HG03432 (cell line): Measurements from ENCODE around the gene CROCC2.

Experiments
- ATAC-seq: cut with Tn5 transposase; IDR thresholded peaks from one replicate; pipeline ENCODE4 v1.9.1; 2021; ENCODE audit warnings: mild to moderate bottlenecking, moderate library complexity; ENCODE audit not compliant: unreplicated experiment

CROCC2 gene

DNA sequence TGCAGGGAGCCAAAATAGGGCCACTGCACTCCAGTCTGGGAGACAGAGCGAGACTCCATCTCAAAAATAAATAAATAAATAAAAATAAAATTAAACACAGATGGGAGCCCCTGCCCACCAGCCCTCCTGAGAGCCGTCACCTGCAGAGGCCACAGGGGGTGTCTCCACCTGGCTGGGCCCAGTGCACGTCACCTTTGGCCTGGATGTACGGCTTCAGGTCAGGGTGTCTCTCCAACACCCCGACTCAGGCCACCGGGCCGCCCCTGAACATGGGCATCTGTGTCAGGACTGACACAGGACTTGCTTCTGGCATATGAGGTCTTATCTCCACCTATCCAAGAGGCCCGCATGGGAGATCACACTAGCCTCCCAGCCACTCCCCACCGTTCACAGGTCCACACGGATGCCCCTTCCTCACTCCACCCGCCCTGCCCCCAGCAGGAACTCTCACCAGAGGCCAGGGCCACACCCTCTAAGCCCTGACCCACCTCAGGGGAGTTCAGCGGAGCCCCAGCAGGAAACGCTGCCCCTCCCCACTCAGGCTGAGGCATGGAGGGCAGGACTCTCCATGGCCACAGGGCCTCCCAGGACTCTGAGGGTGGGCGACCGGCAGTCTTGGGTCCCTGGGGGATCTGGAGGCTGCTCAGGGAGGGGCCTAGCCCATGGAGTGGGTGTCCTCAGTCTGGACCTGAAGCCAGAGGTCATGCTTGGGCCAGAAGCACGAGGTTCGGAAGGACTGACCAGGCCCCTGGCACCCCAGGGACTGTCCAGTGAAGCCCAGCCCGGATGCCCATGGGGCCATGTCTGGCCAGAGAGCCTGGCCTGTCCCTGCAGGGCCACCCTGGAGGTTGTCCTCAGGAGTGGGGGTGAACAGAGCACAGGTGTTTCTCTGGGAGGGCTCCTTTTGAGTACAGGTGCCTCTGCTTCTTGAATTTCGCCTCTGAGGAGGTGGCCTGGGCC is 1.6 kb upstream of the CROCC2 start:
- no peak for ATAC-seq

DNA sequence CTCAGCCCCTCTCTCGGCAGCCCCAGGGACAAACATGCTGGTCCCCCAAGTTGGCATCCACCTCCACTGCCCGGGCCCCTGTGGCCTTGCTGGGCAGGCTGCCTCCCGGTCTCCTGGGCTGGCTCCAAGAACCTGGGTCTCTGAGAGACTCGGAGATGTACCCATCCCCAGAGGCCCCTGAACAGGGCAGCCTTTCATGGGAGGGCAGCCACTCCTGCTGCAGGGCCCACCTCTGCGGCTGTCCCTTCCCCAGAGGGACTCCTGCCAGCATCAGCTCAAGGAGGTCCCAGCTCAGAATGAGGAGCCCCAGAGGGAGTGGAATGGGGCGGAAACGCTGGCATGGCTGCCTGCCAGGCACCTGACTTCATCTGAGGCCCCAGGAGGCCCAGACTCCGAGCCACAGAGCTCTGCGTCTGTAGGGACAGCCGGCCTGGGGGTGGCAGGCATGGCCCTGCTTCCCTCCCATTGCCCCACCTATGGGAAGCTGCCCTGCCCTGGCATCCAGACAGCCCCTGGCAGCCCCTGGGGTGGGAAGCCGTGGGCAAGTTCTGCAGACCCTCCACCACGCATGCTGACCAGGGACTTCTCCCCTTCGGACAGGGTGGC is 857 bp upstream of the CROCC2 start:
- no peak for ATAC-seq

DNA sequence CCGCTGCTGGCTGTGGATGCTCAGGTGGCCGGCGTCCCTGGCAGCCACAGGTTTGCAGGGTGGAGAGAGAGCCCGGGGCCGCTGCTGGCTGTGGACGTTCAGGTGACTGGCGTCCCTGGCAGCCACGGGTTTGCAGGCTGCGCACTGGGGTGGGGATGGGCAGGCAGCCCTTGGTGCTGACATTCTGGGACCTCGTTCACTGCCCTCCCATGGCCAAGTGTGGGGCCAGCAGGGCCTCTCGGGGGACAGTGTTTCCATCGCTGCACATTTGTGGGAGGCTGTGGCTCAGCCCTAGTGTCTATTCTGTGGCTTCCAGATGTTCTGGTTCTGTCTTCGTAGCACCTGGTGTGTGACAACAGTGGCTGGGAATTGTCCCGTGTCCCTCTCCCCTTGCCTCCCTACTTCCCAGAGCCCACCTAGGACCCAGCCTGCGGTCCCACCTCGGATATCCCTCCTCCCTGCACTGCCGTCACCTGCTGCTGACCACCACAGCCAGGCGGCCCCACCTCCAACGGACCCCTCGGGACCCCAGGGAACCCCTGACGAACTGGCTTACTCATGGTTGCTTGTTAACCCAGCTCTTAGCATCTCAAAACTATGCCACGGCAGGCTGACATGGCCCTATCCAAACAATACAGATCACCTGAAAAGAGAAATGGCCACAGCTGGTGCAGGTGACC is 915 bp downstream of the CROCC2 start:
- no peak for ATAC-seq

DNA sequence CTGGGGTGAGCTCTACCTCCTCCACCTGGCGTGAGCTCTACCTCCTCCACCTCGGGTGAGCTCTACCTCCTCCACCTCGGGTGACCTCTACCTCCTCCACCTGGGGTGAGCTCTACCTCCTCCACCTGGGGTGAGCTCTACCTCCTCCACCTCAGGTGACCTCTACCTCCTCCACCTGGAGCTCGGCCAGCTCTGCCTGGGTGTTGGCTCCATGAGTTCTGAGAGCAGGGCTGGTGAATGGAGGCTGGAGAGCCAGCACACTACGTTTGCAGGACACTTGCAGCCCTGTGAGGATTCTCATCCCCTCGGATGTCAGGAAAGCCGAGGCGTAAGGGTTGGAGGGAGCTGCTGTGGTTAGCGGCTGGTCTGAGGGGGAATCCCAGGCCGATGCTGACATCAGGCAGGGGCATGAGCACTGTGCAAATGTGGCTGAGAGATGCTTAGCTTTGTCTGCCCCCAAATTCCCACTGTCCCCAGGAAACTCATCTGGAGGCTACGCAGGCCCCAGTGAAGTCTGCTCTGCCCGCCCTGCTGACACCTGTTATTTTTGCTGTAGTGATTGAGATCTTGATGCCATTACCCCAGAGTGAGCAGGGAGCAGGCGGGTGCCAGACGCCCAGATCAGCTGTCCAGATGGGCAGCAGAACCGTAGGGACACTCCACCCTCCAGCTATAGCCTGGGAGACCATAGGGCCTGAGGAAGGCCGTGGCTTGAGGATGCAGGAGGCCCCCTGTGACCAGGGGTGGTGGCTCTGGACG is 3.3 kb downstream of the CROCC2 start:
- ATAC-seq: no peak

DNA sequence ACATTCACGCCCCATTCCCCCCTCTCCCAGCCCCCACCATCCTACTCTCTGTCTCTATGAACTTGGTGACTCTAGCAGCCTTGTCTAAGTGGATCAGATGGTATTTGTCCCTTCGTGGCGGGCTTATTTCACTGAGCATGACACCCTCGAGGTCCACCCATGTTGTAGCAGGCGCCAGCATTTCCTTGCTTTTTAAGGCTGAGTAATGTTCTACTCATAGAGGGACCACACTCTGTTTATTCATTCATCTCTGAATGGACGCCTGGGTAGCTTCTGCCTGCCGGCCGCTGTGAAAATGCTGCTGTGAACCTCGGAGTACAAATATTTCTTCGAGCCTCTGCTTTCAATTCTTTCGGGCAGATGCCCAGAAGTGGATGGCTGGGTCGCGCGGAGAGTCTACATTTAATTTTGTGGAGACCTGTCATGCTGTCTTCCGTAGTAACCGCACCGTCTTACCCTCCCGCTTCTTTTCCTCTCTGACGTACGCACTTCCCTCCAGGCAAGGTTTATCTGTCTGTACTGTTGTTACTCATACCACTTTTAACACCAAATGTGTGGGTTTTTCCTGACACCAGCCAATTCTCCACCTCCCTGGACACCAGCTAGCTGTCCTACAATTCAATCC is 5.6 kb downstream of the CROCC2 start:
- ATAC-seq: no peak

DNA sequence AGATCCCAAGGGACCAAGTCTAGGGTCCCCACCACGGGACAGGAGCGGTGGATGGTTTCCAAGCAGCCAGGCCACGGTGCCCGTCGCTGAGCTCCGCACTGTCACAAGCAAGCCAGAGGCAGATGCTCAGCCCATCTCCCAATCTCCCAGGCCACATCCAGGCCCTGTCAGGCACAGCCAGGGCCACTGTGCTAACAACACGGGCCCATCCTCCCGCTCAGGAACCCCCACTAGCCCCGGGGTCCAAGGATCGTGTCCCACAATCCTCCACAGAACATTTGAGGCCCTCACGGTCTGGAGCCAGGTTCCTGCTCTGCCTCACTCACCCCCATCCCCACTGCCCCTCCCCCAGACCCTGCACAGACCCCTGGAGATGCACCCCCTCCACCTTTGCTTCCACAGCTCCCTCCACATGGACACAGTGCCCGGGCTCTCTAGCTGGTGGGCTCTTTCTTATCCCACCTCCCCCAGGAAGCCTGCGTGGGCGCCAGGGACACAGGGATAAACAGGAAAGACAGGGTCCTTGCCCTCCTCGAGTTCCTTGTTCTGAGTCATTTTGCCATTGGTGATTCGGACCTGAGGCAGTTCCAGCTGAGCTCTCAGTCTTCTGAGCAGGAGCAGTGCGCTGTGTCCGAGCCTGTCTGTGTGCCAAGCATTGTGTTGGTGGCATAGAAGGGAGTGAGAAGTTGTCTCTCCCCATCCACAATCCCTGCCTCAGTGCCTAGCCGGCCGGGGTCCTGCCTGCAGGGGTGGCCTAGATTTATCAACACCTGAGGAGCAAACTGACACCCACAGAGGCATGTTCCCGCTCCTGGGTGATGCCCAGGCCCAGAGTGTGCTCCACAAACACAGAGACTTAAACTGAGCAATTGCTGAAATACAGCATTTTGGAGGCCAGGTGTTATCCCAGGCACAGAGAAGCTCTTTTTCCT is 7.0 kb downstream of the CROCC2 start:
- no peak for ATAC-seq

DNA sequence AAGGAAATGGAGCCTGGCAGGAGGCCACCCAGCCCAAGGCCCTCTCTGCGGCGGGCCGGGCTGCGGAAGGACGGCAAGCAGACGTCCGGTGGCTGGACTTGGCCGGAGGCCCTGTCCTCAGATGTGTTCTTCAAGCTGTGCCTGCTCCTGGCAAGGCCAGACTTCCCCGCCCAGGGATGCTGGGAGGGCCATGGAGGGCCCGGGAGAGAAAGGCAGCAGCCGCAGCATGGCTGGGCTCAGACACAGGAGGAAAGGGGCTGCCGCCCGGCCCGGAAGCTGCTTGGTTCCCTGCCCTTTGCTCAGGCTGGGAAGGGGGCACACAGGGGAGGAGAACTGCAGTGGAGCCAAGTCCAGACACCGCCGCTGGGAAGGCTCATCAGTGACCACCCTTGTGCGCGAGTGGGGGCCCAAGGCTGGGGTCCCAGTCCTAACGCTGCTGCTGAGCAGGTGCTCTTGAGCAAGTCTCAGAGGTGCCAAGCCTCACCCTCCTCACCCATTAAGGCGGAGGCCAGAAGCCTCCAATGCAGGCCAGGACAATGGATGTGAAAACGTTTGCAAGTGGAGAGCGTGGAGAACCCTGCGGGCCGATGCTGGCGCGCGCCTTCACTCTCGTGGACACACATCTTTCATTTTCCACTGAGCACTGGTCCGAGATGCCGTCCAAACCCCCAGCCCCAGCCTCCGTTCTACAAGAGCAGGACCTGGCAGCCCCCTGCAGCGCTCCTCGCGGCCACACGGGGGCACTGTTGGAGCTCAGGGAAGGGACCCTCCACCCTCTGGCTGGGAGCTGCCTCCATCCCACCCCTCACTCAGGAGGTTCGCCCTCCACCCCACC is 7.9 kb downstream of the CROCC2 start:
- ATAC-seq: no peak

DNA sequence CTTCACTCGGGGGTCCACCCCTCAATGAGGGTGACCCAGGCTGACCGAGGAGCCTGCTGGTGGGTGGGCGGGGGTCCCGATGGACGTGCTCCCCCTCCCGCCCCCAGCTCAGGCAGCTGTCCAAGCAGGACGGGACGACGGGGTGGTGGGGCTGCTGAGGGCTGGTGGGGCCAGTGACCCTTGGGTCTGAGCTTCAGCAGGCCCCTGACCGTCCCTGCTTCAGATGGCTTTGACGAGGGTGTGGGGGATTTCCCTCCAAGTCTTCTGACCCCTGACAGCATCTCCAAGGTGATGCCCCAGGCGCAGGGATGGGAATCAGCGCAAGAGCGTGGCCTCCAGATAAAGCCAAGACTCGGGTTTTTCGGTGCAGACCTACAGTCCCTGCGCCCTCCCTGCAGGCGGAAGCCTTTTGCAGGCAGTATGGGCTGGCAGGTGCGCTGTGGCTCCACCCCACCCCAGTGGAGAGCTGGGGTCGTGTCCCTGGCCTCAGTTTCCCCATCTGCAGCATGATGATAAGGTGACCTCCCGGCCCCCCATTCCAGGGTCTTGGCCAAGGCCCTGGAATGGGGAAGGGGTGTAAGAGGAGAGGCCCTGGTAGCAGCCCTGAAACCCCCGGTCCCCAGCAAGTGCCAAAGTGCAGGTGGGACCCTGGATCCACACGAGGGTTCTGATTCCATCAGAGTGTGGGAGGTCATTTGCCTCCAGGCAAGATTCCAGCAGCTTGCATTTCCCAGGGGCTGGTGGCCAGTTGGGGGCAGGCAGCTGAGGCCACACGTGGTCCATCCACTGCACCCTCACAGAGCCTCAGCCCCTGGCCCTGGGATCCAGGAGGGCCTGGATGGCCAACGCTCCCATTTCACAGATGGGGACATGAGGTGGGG is 8.7 kb downstream of the CROCC2 start:
- ATAC-seq: no peak

DNA sequence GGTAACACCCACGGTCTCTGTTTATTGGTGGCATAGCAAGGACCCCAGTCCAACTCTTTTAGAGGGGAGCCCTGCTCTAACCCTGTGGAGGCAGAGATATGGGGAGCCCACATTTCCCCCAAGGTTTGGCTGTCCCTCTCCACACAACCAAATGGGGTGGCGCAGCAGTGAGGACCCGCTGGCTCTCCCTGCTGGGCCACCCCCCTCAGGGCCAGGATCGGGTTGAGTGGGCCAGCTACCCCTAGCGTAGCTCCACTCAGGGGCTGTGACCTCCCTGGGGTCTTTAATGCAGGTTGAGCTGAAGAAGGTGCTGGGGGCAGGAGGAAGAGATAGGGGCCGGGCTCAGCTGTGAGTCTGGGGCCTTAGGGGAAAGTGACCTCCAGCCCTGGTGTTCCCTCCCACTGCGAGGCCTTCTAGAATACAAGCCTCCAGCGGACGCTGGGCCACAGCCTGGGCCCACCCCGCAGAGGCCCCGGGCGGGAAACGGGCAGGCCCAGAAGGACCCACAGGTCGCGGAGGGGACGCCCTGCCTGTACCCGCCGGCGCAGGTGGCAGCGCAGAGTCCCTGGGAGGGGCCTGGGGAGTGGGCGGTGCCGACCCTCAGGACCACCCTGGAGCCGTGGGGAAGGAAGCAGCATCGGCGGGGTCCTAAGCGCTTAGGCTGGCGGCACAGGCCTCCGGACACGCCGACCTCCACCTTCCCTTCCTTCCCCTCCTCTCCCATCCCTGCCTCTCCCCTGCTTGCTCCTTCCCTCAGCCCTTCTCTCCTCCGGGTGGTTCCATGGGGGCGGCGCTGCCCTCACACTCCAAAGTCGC is 9.6 kb downstream of the CROCC2 start:
- no peak for ATAC-seq

DNA sequence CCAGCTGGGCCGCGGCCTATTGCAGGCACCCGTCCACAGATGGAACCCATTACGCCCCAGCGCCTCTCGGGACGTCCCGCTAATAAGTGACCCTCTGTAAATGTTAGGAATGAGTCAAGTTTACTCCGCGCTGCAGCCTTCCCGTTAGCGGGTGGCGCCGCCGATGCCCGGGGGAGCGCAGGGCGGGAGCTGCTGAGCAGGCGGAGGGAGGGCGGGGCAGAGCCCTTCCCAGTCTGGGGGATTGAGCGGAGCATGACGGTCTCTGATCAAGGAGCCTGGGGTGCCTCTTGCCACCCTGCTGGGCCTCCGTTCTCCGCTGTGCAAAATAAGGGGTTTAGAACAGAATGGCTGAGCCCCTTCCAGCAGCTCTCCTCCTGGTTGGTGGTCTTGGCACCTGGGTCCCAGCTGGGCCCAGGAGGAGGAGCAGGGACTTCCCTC is 10.5 kb downstream of the CROCC2 start:
- ATAC-seq: no peak

DNA sequence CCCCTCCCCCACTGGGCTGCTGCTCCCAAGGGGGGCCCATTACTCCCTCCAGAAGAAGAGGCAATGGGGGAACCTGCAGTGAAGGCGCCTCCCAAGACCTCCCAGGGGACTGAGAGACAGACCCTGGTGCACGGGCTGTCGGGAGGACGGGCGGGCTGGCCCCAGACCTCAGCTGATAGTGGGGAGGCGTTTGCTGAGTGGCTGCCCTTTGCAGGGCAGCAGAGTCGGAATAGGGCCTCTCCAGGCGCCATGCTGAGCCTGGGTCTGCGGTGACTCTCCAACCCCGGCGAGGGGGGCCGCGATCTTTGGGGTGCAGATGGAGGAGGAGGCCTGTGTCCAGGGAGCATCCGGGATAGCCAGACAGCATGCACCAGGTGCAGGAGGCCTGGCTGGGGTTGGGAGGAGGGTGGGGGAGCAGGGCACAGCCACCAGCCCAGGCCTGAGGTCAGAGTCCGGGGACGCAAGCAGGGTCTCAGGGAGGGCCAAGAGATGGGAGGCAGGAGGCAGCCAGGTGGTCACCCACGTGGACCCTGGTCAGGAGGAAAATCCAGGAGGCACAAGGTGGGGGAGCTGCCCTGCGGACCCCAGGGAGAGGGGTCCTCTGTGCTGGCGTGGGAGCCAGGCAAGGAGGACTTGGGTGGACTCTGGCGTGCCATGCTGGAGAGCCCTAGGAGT is 11.0 kb downstream of the CROCC2 start:
- no peak for ATAC-seq

DNA sequence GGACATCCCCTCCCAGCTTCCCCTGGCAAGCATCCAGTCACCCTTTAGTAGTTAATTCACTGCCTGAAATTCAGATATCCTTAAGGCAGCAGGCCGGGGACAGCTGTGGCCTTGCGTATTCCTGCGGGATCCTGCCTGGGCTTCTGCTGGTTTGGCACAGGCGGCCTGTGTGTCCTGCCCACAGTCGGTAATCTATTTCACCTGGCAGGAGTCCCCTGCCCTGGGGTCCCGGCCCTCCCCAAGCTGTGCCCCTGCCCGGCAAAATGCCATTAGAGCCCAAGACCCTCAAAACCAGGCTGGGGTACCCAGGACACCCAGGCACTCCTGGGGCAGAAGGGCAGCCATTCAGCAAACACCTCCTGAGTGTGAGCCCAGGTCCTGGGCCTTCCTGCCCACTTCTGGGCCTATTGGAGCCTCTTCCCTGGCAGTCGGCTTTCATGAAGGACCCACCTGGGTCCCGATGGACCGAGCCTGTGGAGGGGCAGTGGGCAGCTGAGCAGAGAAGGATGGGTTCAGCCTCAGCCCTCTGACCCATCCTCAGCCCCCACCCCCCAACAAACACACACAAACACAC is 11.6 kb downstream of the CROCC2 start:
- no peak for ATAC-seq

DNA sequence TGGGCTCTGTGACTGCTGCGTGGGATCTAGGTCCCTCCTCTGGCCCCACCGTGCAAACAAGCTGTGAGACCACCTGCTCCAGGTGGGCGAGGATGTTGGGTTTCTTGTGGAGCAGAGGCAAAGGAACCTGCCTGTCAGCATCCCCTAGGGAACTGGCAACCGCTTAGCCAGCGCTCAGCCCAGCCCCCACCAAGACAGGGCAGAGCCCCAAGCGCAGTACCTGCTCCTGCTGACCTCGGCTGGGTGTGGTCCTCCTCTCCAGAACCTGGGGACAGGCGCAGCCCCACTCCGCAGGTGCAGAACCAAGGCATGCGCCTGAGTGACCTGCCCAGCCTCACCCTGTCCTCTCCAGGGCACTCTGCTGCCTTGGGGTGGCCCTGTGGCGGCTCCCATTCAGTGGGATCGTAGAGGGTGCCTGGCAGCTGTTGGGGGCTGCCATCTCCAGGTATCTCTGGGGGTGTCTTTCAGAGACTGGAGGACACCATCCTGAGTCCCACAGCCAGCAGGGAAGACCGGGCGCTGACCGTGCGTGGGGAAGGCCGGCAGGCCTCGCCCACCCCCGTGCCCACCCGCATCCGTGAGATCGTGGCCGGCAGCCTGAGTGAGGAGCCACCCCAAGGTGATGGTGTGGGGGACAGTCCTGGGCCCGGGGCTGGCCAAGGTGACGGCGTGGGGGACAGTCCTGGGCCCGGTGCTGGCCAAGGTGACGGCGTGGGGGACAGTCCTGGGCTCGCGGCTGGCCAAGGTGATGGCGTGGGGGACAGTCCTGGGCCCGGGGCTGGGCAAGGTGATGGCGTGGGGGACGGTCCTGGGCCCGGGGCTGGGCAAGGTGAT is 12.3 kb downstream of the CROCC2 start:
- ATAC-seq: no peak

DNA sequence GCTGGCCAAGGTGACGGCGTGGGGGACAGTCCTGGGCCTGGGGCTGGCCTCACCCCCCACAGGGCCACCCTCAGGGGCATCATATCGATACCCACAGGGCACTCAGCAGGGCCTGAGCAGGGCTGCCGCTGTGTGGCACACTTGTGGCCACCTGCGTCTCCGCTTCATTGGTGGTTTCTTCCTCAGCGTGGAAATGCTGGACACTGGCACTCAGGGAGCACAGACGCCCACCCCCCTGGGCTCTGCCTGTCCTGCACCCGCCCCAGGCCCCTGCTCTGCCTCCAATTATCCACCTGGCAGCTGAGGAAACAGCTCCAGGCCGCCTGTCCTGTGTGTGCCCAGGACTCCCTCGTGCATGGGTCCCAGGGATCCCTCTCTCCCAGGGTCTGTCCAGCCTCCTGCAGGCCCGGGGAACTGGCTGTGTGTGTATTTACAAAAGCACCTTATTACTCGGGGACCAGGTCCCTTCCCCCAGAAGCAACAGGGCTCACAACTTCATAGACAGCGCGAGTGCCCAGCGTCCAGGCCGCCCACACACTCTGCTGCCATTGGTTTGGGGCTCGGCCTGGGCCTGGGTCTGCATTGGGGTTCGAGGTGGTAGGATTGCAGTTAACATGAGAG is 13.1 kb downstream of the CROCC2 start:
- no peak for ATAC-seq
